Subcutaneous abdominal adipose tissue (tissue), 5 donors: Measurements from ENCODE around the gene L3MBTL1.

Experiments
- H3K27ac ChIP-seq: one replicate; pipeline ENCODE4 v1.7.0; 2013; ENCODE audit warnings: low read depth, mild to moderate bottlenecking, inconsistent platforms, low read length, moderate library complexity
- H3K27me3 ChIP-seq, 5 donors: one replicate each; pipeline ENCODE4 v1.7.0; 2013; ENCODE audit warnings: low read length in 5 of 5, inconsistent platforms in 1 of 5; ENCODE audit not compliant: control insufficient read depth in 5 of 5, insufficient read depth in 4 of 5
- H3K36me3 ChIP-seq, 5 donors: one replicate each; pipeline ENCODE4 v1.7.0; 2013; ENCODE audit warnings: low read length in 5 of 5; ENCODE audit not compliant: control insufficient read depth in 5 of 5, insufficient read depth in 5 of 5
- H3K4me1 ChIP-seq, 5 donors: one replicate each; pipeline ENCODE4 v1.7.0; 2013; ENCODE audit warnings: low read length in 5 of 5, mild to moderate bottlenecking in 3 of 5, moderate library complexity in 1 of 5; ENCODE audit not compliant: control insufficient read depth in 5 of 5, insufficient read depth in 5 of 5
- H3K4me3 ChIP-seq, 5 donors: one replicate each; pipeline ENCODE4 v1.7.0; 2013; ENCODE audit warnings: low read length in 5 of 5, low read depth in 1 of 5
- H3K9ac ChIP-seq, 5 donors: one replicate each; pipeline ENCODE4 v1.7.0; 2013; ENCODE audit warnings: low read length in 5 of 5, mild to moderate bottlenecking in 4 of 5, moderate library complexity in 3 of 5
- H3K9me3 ChIP-seq, 5 donors: one replicate each; pipeline ENCODE4 v1.7.0; 2013; ENCODE audit warnings: low read length in 5 of 5; ENCODE audit not compliant: control insufficient read depth in 5 of 5
- donor health status: healthy.
- donor health status: healthy.
- donor health status: healthy.
- donor health status: healthy.
- donor health status: healthy.

The L3MBTL1 gene

DNA sequence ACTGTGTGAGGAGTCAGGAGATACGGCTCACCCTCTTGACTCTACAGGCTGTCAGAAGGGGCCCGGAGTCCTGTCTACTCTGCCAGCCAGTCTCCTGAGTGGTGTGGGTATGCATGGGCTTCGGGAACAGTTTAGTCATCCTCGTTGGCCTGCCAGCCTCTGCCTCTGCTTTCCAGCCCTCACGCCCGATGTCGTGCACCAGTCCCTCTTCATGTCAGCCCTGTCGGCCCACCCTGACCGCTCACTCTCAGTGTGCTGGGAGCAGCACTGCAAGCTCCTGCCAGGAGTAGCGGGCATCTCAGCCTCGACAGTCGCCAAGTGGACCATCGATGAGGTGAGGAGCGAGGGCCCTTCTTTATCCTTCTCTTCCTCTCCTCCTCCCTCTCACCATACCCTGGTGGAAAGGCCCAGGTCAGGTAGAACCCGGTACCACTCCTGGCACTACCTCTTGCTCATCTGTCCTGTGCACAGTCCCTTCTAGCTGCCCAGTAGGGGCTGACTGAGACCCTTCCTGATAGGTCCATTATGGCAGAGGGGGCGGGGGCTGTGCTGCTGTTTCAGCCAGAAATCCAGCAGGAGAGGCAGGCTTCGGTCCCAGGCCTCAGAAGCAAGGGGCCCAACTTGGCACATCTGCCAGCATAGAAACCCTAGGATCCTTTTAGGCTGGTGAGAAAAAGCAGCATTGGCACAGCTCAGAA is 32.6 kb downstream of the L3MBTL1 start:
- no peak overlapping the region for H3K9ac ChIP-seq
- no peaks in the 10 kb centered on the region for H3K27me3 ChIP-seq
- H3K4me1 ChIP-seq: peaks cover 0 to 23% (median 11%) of the 10 kb centered on the region in 5 donors
- H3K9me3 ChIP-seq: no peaks in the 10 kb centered on the region
- H3K27ac ChIP-seq: no peak overlapping the region
- H3K4me3 ChIP-seq: no peak overlapping the region
- H3K36me3 ChIP-seq: peaks cover 0 to 37% (median 14%) of the 10 kb centered on the region in 5 donors

DNA sequence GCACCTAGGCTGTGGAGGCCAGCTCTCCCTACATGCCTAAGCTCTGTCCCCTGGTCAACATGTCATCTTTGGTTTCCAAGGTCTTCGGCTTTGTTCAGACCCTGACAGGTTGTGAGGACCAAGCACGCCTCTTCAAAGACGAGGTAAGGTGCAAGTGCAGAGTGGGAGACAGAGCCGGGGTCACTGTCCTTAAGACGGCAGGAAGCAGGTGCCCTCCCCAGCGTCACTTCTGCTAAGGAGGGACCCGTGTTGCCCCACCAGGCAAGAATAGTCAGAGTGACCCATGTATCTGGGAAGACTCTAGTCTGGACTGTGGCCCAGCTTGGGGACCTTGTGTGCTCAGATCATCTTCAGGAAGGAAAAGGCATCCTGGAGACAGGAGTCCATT is 33.2 kb downstream of the L3MBTL1 start:
- Histone ChIP-seq H3K36me3 (peaks cover 0 to 31% (median 12%) of the 10 kb centered on the region in 5 donors), H3K9me3 (no peaks in the 10 kb centered on the region), H3K27ac (no peak overlapping the region), H3K27me3 (no peaks in the 10 kb centered on the region), H3K4me1 (peaks cover 0 to 23% (median 11%) of the 10 kb centered on the region in 5 donors), H3K4me3 (no peak overlapping the region), H3K9ac (no peak overlapping the region)

DNA sequence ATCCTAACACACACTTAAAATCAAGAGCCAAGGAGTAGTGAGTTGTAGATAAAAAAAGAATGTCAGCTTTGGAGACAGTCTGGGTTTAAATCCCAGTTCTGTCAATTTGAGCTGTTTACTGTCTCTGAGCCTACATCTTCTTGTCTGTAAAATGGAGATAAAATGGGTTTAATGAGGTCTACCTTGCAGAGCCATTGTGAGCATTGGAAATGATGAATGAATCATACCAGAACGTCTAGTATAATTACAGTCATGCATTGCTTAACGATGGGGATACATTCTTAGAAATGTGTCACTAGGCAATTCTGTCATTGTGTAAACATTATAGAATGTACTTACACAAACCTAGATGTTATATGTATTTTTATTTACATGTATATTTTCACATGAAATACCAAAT is 33.7 kb downstream of the L3MBTL1 start:
- H3K4me3 ChIP-seq: no peak overlapping the region
- H3K9ac ChIP-seq: no peak overlapping the region
- peaks cover 0 to 23% (median 11%) of the 10 kb centered on the region in 5 donors for H3K4me1 ChIP-seq
- H3K9me3 ChIP-seq: no peaks in the 10 kb centered on the region
- H3K27me3 ChIP-seq: no peaks in the 10 kb centered on the region
- H3K27ac ChIP-seq: no peak overlapping the region
- H3K36me3 ChIP-seq: peaks cover 0 to 26% (median 7%) of the 10 kb centered on the region in 5 donors

DNA sequence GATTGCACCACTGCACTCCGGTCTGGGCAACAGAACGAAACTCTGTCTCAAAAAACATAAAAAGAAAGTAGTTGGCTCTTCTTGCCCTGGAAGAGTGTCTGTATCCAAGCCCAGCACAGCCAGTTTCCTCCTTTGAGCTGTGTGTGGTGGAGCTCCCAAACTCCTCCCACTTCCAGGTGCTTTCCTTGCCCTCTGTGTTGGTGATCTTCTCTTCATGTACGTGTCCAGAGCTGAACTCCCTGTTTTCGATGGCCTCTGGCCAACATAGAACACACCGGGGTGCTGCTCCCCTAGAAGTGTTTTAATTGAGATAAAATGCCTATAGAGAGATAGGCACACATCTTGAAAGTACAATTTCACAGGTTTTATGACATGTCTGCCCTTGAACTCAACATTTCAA is 34.7 kb downstream of the L3MBTL1 start:
- peaks cover 0 to under 1% (median 0%) of the 10 kb centered on the region in 5 donors for H3K9me3 ChIP-seq
- H3K4me3 ChIP-seq: no peak overlapping the region
- H3K36me3 ChIP-seq: peaks cover 0 to 16% (median 3%) of the 10 kb centered on the region in 5 donors
- peaks cover 0 to 23% (median 11%) of the 10 kb centered on the region in 5 donors for H3K4me1 ChIP-seq
- H3K27ac ChIP-seq: no peak overlapping the region
- H3K27me3 ChIP-seq: no peaks in the 10 kb centered on the region
- no peak overlapping the region for H3K9ac ChIP-seq

DNA sequence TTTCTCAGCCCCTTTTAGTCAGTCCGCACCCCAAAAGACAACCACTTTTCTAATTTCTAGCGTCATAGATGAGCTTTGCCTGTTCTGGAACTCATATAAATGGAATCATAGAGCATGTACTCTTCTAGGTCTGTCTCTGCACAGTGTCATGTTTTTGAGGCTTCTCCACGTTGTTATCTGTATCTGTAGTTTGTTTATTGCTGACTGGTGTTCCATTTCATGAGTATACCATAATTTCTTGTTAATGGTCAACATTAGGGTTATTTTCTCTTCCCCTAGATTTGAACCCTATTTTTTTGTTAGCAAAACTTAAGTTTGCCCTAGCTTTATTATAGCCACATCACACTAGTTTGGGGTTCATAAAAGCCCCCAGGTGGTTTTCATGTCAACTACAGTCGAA is 35.2 kb downstream of the L3MBTL1 start:
- Histone ChIP-seq H3K4me3 (no peak overlapping the region), H3K27ac (no peak overlapping the region), H3K27me3 (no peaks in the 10 kb centered on the region), H3K9me3 (peaks cover 0 to 5% (median 5%) of the 10 kb centered on the region in 5 donors), H3K4me1 (peaks cover 0 to 23% (median 11%) of the 10 kb centered on the region in 5 donors), H3K36me3 (peaks cover 0 to 12% (median 3%) of the 10 kb centered on the region in 5 donors), H3K9ac (no peak overlapping the region)

DNA sequence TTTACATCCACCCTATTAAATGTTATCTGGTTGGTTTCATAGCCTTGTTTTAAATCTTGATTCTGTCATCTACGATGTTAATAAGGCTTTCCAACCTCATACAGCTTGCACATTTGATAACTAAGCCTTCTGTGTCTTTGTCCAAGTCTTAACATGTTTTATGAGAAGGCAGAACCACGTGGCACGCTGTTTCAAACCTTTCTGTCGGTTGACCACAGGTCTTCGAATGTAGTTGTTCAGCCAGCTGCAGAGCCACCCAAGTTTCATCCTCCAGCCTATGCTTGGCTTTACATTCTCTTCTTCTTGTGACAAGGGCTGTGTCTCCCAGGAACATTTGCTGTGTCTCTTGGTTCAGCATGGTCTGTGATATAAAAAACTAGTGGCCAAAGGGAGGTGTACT is 35.6 kb downstream of the L3MBTL1 start:
- no peak overlapping the region for H3K9ac ChIP-seq
- peaks cover 0 to 7% (median 6%) of the 10 kb centered on the region in 5 donors for H3K9me3 ChIP-seq
- H3K27ac ChIP-seq: no peak overlapping the region
- no peak overlapping the region for H3K4me3 ChIP-seq
- peaks cover 0 to 22% (median 11%) of the 10 kb centered on the region in 5 donors for H3K4me1 ChIP-seq
- H3K27me3 ChIP-seq: no peaks in the 10 kb centered on the region
- peaks cover 0 to 12% (median 3%) of the 10 kb centered on the region in 5 donors for H3K36me3 ChIP-seq

GRCh38 chr20:43544501-43544900 is 37.0 kb downstream of the L3MBTL1 start:
- Histone ChIP-seq H3K27ac (no peak overlapping the region), H3K27me3 (no peaks in the 10 kb centered on the region), H3K9me3 (peaks cover 0 to 7% (median 6%) of the 10 kb centered on the region in 5 donors), H3K36me3 (peaks cover 0 to 12% (median 3%) of the 10 kb centered on the region in 5 donors), H3K4me1 (peaks cover 0 to 19% (median 4%) of the 10 kb centered on the region in 5 donors), H3K9ac (no peak overlapping the region), H3K4me3 (no peak overlapping the region)

DNA sequence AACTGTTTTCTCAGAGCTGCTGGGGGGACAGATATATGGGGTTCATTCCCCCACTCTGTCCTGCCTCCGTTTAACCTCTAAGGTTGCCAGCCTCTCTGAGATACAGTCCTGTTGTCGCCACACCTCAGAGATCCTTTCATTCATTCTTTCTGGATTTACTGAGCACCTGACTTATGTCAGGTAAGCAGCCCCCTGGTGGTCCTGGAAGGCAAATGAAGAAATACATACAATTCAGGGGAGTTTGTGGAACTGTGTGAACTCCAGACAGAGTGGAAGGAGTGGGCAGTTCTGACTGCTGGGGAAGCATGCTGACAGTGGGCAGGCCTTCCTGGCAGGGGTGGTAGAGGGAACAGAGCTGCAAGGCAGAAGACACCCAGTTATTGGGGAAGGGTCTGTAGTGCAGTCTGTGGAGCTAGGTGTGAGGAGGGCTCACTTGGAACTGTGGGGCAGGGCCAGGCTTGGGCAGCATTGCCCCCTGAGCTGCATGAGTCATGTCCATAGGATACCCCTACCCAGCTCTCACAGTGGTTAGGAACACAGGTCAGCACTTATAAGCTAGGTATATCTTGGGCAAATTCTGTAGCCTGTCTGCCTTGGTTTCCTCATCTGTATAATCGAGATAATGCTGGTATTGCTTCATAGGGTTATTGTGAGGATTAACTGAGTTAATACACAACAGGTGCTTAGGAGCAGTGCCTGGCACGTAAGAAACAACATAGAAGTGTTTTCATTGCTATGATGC is 38.5 kb downstream of the L3MBTL1 start:
- peaks cover 0 to 3% (median 0%) of the 10 kb centered on the region in 5 donors for H3K36me3 ChIP-seq
- H3K4me1 ChIP-seq: peaks cover 0 to 33% (median 15%) of the 10 kb centered on the region in 5 donors
- no peak overlapping the region for H3K4me3 ChIP-seq
- no peaks in the 10 kb centered on the region for H3K27me3 ChIP-seq
- H3K27ac ChIP-seq: no peak overlapping the region
- peaks cover 0 to 7% (median 6%) of the 10 kb centered on the region in 5 donors for H3K9me3 ChIP-seq
- no peak overlapping the region for H3K9ac ChIP-seq

DNA sequence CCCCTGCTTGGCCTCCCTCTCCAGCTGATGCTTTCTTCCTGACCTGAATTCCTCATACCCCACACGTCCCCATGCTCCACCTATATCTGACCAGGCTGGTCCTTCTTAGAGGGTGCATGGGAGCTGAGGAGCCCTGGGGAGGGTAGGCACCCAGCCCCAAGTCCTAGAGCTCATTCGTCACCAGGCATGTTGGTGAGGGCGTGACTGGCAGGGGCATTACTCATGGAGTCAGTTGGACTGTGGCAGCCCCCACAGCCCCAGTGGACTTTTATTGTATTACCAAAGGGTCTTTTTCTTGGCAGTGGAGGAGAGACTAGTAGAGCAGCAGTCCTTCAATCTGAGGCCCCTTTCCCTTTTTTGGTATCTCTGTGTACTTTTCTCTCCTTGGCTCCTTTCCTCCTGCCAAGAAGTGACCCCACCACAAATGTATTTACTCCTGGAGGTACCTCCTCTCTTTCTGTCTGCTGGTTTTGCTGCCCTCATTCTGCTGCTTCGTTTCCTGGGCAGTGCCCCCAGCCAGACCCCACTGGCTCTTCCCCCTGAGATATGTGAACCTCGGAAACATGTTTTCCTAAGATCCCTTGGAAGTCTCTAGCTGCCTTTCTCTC is 40.9 kb downstream of the L3MBTL1 start:
- Histone ChIP-seq H3K9me3 (peaks cover 0 to 7% (median 6%) of the 10 kb centered on the region in 5 donors), H3K4me3 (no peak overlapping the region), H3K36me3 (peaks cover 0 to 3% (median 0%) of the 10 kb centered on the region in 5 donors), H3K27ac (no peak overlapping the region), H3K27me3 (no peaks in the 10 kb centered on the region), H3K4me1 (peaks cover 0 to 33% (median 16%) of the 10 kb centered on the region in 5 donors), H3K9ac (no peak overlapping the region)
